Gastrocnemius medialis (tissue), 4 donors: ENCODE results near the gene CHST11. TPM values are rescaled to one million over a fixed set of nuclear protein-coding genes. Genes with fewer than 3 reads are reported as not detected.

ENCODE experiments used
- ATAC-seq, 2 donors: fragments of 150-250 bp; one replicate each; pipeline ENCODE4 v1.9.1; 2016
- DNase-seq, 2 donors: peaks; one replicate each; pipeline ENCODE4 v3.0.0-alpha.2; 2019
- H3K27ac ChIP-seq, 4 donors: fragments of 200-600 bp; sonication (generic); 1 replicate in 1 of 4; 2 replicates in 3 of 4; pipeline ENCODE4 v1.5.1; 2016 to 2018; ENCODE audit warnings: mild to moderate bottlenecking in 2 of 4, moderate library complexity in 1 of 4
- H3K27me3 ChIP-seq, 3 donors: fragments of 200-600 bp; sonication (generic) in 2 of 3; 1 replicate in 1 of 3; 2 replicates in 2 of 3; pipeline versions ENCODE4 v1.5.1 to v1.6.0; 2016 to 2019; ENCODE audit warnings: mild to moderate bottlenecking in 1 of 3, moderate library complexity in 1 of 3
- H3K36me3 ChIP-seq, 2 donors: fragments of 200-600 bp; sonication (generic) in 1 of 2; one replicate each; pipeline ENCODE4 v1.5.1; 2017 to 2018
- H3K4me1 ChIP-seq, 2 donors: fragments of 200-600 bp; sonication (generic) in 1 of 2; one replicate each; pipeline ENCODE4 v1.5.1; 2016 to 2017; ENCODE audit warnings: mild to moderate bottlenecking in 2 of 2
- H3K4me3 ChIP-seq, 4 donors: fragments of 200-600 bp; sonication (generic) in 3 of 4; 1 replicate in 1 of 4; 2 replicates in 3 of 4; pipeline ENCODE4 v1.5.1; 2016 to 2019; ENCODE audit warnings: mild to moderate bottlenecking in 2 of 4
- H3K9me3 ChIP-seq, 3 donors: fragments of 200-600 bp; sonication (generic) in 2 of 3; 1 replicate in 1 of 3; 2 replicates in 2 of 3; pipeline ENCODE4 v1.5.1; 2016 to 2019
- POLR2A ChIP-seq, 2 donors: fragments of 450-650 bp; IDR thresholded peaks; one replicate each; pipeline ENCODE4 v1.6.1; 2017; ENCODE audit warnings: antibody characterized with exemption in 2 of 2, mild to moderate bottlenecking in 2 of 2, moderate library complexity in 2 of 2
- in situ Hi-C, 4 donors: fragments of 200-750 bp; cut with MboI; loops; one replicate each; pipeline versions ENCODE4 v1.15.0 to v1.8.0; 2017; ENCODE audit warnings: low sequenced_read_pairs in 4 of 4
- intact Hi-C: fragments of 100-400 bp; cut with DNase I; formaldehyde crosslinking; loops from one replicate; pipeline ENCODE4 v1.15.1; 2023; ENCODE audit warnings: low total_unique reads
- total RNA-seq, 4 donors: library from RNA; depleted of rRNA; stranded (reverse); fragments of >200 nt; gene quantifications; one replicate each; pipeline versions ENCODE4 v1.1.0 to v1.2.3, GENCODE V29; 2016
- TF ChIP-seq, protein P1 (sequence below), 5 experiments: fragments of 450-650 bp in 3 of 5; fragments of 200-600 bp in 2 of 5; sonication (generic) in 2 of 5; IDR thresholded peaks in 4 of 5; conservative IDR thresholded peaks in 1 of 5; 1 replicate in 4 of 5; 2 replicates in 1 of 5; pipeline ENCODE4 v1.5.1; 2016 to 2019; ENCODE audit warnings: antibody characterized with exemption in 5 of 5, mild to moderate bottlenecking in 3 of 5, moderate library complexity in 3 of 5

CHST11 gene
- total RNA-seq, 4 donors from 2014 or later: 0.17 to 2.1 (median 1.4) TPM

DNA sequence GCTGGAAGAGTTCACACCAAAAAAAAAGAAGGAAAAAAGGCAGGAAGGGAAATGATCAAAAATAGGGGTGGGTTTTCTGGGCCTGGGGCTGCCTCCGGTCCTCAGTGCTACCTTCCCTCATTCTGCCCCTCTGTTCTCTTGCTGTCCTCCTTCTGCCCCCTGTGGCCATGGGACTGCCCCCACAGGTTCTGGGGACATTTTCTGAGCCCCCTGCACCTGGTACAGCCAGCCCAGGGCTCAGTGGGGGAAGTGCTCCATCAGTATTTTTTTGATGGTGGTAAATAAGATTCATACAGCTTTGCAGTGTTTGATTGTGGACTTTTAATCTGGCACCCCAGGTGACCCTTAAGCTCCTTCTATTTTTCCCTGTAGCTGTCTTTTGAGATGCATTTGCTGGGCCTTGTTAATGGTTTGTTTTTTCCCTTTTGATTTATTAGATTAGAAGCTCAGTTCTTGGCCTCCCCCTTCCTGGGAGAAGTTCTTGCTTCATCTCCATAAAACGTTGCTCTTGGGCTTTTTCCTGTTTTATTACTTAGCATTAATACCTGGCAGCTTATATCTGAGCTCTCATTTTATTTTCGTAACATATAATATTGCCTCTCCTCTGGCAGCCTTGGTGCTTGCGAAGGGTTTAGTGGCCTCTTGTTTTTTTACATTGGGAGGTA is 43.1 kb downstream of the CHST11 start:
- intact Hi-C loops (no loop called here), in situ Hi-C loops (no loop called here)
- ATAC-seq (no peak), DNase-seq (no peak)
- H3K4me1 ChIP-seq: peaks cover 0 to 11% of the 10 kb centered on the region in 2 donors
- H3K27ac ChIP-seq: no peak overlapping the region
- H3K36me3 ChIP-seq: no peaks in the 10 kb centered on the region
- no peak for TF ChIP-seq POLR2A (IDR thresholded peaks at IDR 0.05)
- TF ChIP-seq, protein P1, sequence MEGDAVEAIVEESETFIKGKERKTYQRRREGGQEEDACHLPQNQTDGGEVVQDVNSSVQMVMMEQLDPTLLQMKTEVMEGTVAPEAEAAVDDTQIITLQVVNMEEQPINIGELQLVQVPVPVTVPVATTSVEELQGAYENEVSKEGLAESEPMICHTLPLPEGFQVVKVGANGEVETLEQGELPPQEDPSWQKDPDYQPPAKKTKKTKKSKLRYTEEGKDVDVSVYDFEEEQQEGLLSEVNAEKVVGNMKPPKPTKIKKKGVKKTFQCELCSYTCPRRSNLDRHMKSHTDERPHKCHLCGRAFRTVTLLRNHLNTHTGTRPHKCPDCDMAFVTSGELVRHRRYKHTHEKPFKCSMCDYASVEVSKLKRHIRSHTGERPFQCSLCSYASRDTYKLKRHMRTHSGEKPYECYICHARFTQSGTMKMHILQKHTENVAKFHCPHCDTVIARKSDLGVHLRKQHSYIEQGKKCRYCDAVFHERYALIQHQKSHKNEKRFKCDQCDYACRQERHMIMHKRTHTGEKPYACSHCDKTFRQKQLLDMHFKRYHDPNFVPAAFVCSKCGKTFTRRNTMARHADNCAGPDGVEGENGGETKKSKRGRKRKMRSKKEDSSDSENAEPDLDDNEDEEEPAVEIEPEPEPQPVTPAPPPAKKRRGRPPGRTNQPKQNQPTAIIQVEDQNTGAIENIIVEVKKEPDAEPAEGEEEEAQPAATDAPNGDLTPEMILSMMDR (IDR thresholded peaks at IDR 0.05 in 4 of 5, conservative IDR thresholded peaks at IDR 0.05 in 1 of 5): no peak
- H3K4me3 ChIP-seq: no peak overlapping the region
- H3K9me3 ChIP-seq: no peaks in the 10 kb centered on the region
- no peaks in the 10 kb centered on the region for H3K27me3 ChIP-seq

DNA sequence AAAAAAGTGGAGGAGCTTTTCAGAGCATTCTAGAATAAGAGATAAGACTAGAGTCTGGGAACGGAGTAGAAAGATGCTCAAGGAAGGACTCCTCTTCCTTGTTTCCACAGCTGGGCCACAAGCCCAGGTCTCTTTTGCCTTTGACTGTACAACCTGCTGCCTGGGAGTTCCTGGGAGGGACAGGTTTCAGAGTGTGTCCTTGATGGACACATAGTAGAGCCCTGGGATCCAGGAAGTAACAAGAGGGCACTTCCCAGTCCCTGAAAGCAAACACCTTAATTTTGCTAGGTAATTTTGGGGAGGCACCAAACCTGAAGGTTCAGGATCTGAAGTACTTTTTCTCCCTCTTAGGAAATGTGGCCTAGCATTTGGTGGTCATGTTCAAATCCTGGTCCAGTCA is 44.4 kb downstream of the CHST11 start:
- Histone ChIP-seq H3K27me3 (no peaks in the 10 kb centered on the region), H3K36me3 (no peaks in the 10 kb centered on the region), H3K27ac (no peak overlapping the region), H3K4me1 (peaks cover 0 to 6% of the 10 kb centered on the region in 2 donors), H3K9me3 (no peaks in the 10 kb centered on the region), H3K4me3 (no peak overlapping the region)
- in situ Hi-C loops (no loop called here), intact Hi-C loops (no loop called here)
- DNase-seq (no peak), ATAC-seq (no peak)
- TF ChIP-seq POLR2A (IDR thresholded peaks at IDR 0.05): no peak
- TF ChIP-seq, protein P1 (IDR thresholded peaks at IDR 0.05 in 4 of 5, conservative IDR thresholded peaks at IDR 0.05 in 1 of 5): no peak

DNA sequence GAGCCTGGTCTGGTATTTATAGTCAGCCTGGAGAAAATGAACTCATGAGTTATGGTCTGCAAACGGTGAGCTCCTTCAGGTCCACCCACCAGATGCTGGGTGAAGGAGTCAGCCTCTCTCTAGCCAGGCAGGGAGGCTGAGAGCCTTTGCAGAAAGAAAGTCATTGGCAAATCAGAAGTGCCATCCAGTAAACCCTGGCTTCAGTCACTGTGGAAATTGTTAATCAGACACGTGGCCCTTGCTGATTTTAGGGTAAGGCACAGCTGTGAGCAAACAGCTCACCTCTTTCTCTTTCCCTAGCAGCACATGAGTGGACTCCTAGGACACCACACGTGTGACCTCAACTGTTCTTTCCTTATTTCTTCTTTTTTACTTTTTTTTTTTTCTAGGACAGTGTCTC is 44.9 kb downstream of the CHST11 start:
- in situ Hi-C loops (no loop called here), intact Hi-C loops (no loop called here)
- no peak overlapping the region for H3K27ac ChIP-seq
- no peak overlapping the region for H3K4me3 ChIP-seq
- H3K27me3 ChIP-seq: no peaks in the 10 kb centered on the region
- no peak for TF ChIP-seq POLR2A (IDR thresholded peaks at IDR 0.05)
- TF ChIP-seq, protein P1 (IDR thresholded peaks at IDR 0.05 in 4 of 5, conservative IDR thresholded peaks at IDR 0.05 in 1 of 5): no peak
- DNase-seq: no peak
- no peaks in the 10 kb centered on the region for H3K9me3 ChIP-seq
- H3K36me3 ChIP-seq: no peaks in the 10 kb centered on the region
- no peak for ATAC-seq
- peaks cover 0 to under 1% of the 10 kb centered on the region in 2 donors for H3K4me1 ChIP-seq

DNA sequence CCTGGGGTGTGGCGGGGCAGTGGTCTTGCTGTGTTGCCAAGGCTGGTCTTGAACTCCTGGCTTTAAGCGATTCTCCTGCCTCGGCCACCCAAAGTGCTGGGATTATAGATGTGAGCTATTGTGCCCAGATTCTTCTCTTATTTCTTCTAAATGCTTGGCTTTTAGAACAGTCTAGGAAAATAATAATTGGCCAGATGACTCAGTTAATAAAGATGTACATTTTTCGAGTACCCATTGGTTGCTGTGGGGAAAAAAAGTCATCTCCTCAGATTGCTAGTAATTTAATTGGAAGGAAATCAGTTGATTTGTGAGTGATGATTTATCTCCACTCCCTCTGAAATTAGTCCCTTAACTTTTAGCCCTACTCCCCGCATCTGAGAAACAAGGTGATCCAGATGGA is 45.5 kb downstream of the CHST11 start:
- Histone ChIP-seq H3K27ac (no peak overlapping the region), H3K4me1 (no peaks in the 10 kb centered on the region), H3K27me3 (no peaks in the 10 kb centered on the region), H3K9me3 (no peaks in the 10 kb centered on the region), H3K36me3 (no peaks in the 10 kb centered on the region), H3K4me3 (no peak overlapping the region)
- TF ChIP-seq, protein P1 (IDR thresholded peaks at IDR 0.05 in 4 of 5, conservative IDR thresholded peaks at IDR 0.05 in 1 of 5): no peak
- TF ChIP-seq POLR2A (IDR thresholded peaks at IDR 0.05): no peak
- no peak for DNase-seq
- no peak for ATAC-seq
- in situ Hi-C loops (no loop called here), intact Hi-C loops (no loop called here)

DNA sequence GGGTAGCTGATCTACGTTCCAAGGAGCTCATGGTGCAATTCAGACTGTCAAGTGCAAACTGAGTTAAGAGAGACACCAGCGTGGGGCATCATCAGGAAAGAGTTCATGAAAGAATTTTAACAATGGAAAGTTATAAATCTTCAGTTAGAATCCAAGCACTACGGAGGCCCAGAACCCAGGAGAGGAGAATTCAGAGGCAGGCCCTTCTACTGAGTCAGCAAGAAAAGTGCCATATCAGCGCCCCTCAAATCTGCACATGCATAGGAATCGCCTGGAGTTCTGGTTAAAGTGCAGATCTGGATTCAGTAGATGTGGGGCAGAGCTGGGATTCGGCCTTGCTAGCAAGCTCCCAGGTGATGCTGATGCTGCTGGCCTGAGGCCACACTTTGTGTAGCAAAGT is 45.9 kb downstream of the CHST11 start:
- DNase-seq (no peak), ATAC-seq (no peak)
- H3K9me3 ChIP-seq: no peaks in the 10 kb centered on the region
- intact Hi-C loops (no loop called here), in situ Hi-C loops (no loop called here)
- H3K4me1 ChIP-seq: no peaks in the 10 kb centered on the region
- no peaks in the 10 kb centered on the region for H3K27me3 ChIP-seq
- no peaks in the 10 kb centered on the region for H3K36me3 ChIP-seq
- TF ChIP-seq POLR2A (IDR thresholded peaks at IDR 0.05): no peak
- TF ChIP-seq, protein P1 (IDR thresholded peaks at IDR 0.05 in 4 of 5, conservative IDR thresholded peaks at IDR 0.05 in 1 of 5): no peak
- no peak overlapping the region for H3K4me3 ChIP-seq
- H3K27ac ChIP-seq: no peak overlapping the region
